Tibial nerve (tissue), 4 donors: ENCODE results near the gene YWHAQ. TPM values are rescaled to one million over a fixed set of nuclear protein-coding genes. Genes with fewer than 3 reads are reported as not detected.

Experiments
- DNase-seq, 2 donors: peaks; one replicate each; pipeline ENCODE4 v3.0.0-alpha.2; 2019; ENCODE audit warnings: low spot score in 2 of 2
- H3K27ac ChIP-seq, 4 donors: fragments of 200-600 bp; sonication (generic) in 3 of 4; one replicate each; pipeline ENCODE4 v1.5.1; 2017 to 2019; ENCODE audit warnings: mild to moderate bottlenecking in 1 of 4
- H3K27me3 ChIP-seq, 2 donors: fragments of 200-600 bp; sonication (generic) in 1 of 2; one replicate each; pipeline versions ENCODE4 v1.5.1 to v1.6.0; 2017 to 2019
- H3K36me3 ChIP-seq, 3 donors: fragments of 200-600 bp; sonication (generic); one replicate each; pipeline ENCODE4 v1.5.1; 2018 to 2019
- H3K4me1 ChIP-seq, 4 donors: fragments of 200-600 bp; sonication (generic) in 3 of 4; one replicate each; pipeline ENCODE4 v1.5.1; 2017 to 2019
- H3K4me3 ChIP-seq, 4 donors: fragments of 200-600 bp; sonication (generic) in 3 of 4; one replicate each; pipeline ENCODE4 v1.5.1; 2017 to 2019; ENCODE audit warnings: mild to moderate bottlenecking in 1 of 4, moderate library complexity in 1 of 4
- H3K9me3 ChIP-seq, 4 donors: fragments of 200-600 bp; sonication (generic) in 3 of 4; one replicate each; pipeline ENCODE4 v1.5.1; 2017 to 2019
- EP300 ChIP-seq, 2 donors: sonication (generic); formaldehyde crosslinking; IDR thresholded peaks; one replicate each; pipeline ENCODE4 v1.6.1; 2017; ENCODE audit warnings: antibody characterized with exemption in 2 of 2, mild to moderate bottlenecking in 1 of 2
- POLR2A ChIP-seq, 2 donors: fragments of 450-650 bp; IDR thresholded peaks; one replicate each; pipeline ENCODE4 v1.6.1; 2017; ENCODE audit warnings: antibody characterized with exemption in 2 of 2, mild to moderate bottlenecking in 2 of 2, moderate library complexity in 2 of 2
- WGBS, 2 donors: methylation state at CpG; one replicate each; pipeline ENCODE4 v1.1.5; 2018; 5-methylcytosine and 5-hydroxymethylcytosine counted together
- total RNA-seq, 4 donors: library from RNA; depleted of rRNA; stranded (reverse); fragments of >200 nt; gene quantifications; one replicate each; pipeline ENCODE4 v1.1.0, GENCODE V29; 2016
- TF ChIP-seq, protein P1 (sequence below), 5 experiments: fragments of 200-600 bp in 3 of 5; fragments of 450-650 bp in 2 of 5; sonication (generic) in 3 of 5; IDR thresholded peaks; one replicate each; pipeline ENCODE4 v1.5.1; 2016 to 2019; ENCODE audit warnings: antibody characterized with exemption in 5 of 5, mild to moderate bottlenecking in 3 of 5, moderate library complexity in 2 of 5

Gene YWHAQ
- total RNA-seq, 4 donors from 2014 or later, result 166 to 213 (median 185) TPM

DNA sequence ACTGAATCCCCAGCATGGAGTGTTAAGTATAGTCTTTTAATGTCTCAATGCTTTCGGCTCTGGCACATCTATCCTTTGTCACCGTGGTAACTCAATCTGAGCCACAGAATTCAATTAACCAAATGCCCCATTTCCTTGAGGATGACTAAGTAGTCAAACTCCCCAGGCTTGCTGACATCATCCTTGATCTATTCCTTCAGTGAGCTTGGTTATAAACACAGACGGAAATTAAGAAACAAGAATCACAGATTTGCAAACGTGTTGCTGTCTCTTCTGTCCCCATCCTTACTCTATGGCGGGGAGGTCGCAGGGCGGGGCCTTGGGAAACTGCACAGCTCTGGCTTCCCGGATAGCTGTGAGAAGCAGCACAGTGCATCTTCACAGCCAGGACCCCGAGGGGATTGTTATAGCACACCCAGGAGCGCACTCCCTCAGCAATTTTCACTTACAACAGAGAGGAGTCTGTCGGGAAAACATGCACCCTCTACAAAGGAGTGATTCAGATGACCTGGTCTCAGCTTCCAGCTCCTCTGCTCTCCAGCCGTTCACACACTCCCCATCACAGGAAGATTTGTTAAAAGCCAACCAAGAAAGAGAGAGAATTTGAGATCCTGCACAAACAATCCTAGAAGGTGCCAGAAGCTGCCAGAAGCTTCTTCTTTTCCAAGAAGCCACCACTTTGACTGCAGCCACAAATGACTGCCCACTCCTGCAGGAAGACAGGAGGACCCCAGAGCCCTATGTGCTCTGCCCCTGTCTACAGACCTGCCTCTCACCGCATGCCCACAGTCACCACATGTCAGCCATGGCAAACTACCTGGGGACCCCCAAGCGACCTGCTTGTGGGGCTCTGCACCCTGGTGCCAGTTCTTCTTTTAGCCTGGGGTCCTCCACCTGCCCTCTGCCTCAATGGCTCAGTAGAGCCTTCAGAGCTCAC is 44.9 kb upstream of the YWHAQ start:
- H3K27me3 ChIP-seq, result no peaks in the 10 kb centered on the region
- DNase-seq, result no peak
- H3K9me3 ChIP-seq, result no peaks in the 10 kb centered on the region
- no peak for TF ChIP-seq EP300 (IDR thresholded peaks at IDR 0.05)
- TF ChIP-seq POLR2A (IDR thresholded peaks at IDR 0.05), result no peak
- TF ChIP-seq, protein P1, sequence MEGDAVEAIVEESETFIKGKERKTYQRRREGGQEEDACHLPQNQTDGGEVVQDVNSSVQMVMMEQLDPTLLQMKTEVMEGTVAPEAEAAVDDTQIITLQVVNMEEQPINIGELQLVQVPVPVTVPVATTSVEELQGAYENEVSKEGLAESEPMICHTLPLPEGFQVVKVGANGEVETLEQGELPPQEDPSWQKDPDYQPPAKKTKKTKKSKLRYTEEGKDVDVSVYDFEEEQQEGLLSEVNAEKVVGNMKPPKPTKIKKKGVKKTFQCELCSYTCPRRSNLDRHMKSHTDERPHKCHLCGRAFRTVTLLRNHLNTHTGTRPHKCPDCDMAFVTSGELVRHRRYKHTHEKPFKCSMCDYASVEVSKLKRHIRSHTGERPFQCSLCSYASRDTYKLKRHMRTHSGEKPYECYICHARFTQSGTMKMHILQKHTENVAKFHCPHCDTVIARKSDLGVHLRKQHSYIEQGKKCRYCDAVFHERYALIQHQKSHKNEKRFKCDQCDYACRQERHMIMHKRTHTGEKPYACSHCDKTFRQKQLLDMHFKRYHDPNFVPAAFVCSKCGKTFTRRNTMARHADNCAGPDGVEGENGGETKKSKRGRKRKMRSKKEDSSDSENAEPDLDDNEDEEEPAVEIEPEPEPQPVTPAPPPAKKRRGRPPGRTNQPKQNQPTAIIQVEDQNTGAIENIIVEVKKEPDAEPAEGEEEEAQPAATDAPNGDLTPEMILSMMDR (IDR thresholded peaks at IDR 0.05), result no peak
- peaks cover 0 to 11% (median 3%) of the 10 kb centered on the region in 4 donors for H3K4me1 ChIP-seq
- 20 to 31% methylated on average over 14 of the region's 14 CpGs for WGBS, 2 donors
- no peaks in the 10 kb centered on the region for H3K36me3 ChIP-seq
- H3K4me3 ChIP-seq, result no peak overlapping the region
- peak overlapping the region in 2 of 4 donors; percentile 14 to 29 for H3K27ac ChIP-seq

DNA sequence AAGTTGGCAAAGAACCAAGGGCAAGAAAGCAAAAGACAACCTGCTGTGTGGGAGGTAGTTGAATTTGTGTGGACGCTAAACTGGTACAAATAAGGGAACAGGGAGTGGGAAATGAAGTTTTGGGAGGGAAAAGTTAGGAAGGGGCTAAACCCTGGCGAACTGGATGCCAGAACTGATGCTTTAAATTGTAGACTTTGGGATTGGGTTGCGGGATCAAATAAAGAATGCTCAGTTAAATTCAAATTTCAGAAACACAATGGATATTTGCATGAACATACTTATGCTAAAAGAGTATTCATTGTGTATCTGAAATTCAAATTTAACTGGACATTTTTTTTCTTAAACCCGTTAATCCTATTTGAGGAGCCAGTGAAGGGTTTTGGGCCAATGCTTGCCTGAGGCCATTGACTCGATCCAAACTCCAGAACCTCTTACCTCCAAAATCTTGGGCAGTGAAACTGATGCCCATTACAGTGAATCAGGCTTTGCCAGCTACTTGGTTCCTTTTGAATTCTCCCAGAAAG is 44.2 kb upstream of the YWHAQ start:
- H3K27me3 ChIP-seq, result no peaks in the 10 kb centered on the region
- no peak for DNase-seq
- no peaks in the 10 kb centered on the region for H3K9me3 ChIP-seq
- 80 to 85% methylated on average over 5 of the region's 5 CpGs for WGBS, 2 donors
- no peak overlapping the region for H3K4me3 ChIP-seq
- no peak overlapping the region for H3K27ac ChIP-seq
- no peaks in the 10 kb centered on the region for H3K36me3 ChIP-seq
- peaks cover 0 to 11% (median 3%) of the 10 kb centered on the region in 4 donors for H3K4me1 ChIP-seq
- TF ChIP-seq, protein P1 (IDR thresholded peaks at IDR 0.05), result no peak
- TF ChIP-seq POLR2A (IDR thresholded peaks at IDR 0.05) (no peak), EP300 (IDR thresholded peaks at IDR 0.05) (no peak)

DNA sequence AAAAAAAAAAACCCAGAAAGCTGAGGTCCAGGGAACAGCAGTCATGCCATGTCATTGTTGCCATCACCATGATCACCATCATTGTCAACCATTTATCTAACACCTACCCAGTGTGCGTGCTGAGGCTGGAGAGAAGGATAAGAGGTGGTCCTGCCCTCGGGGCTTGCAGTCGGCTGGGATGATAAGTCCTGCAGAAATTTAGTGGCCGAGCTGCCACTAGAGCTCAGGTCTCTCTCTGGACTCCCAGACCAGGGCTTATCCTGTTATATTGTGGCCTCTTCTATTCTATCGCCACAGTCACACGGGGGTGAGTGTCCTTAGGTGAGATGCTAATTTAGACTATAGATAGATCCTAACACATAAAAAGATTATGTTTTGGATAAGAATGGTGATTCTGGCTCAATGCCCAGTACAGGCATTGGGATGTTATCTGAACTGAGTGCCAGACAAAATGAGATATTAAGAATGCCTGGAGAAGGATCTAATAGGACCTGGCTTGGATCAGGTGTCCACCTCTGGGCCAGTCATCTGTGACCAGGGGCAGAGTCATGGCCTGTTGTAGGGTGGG is 43.2 kb upstream of the YWHAQ start:
- Histone ChIP-seq H3K27me3 (no peaks in the 10 kb centered on the region), H3K36me3 (no peaks in the 10 kb centered on the region), H3K9me3 (no peaks in the 10 kb centered on the region), H3K4me3 (no peak overlapping the region), H3K4me1 (peaks cover 0 to 15% (median 3%) of the 10 kb centered on the region in 4 donors), H3K27ac (no peak overlapping the region)
- DNase-seq, result no peak
- TF ChIP-seq POLR2A (IDR thresholded peaks at IDR 0.05) (no peak), EP300 (IDR thresholded peaks at IDR 0.05) (no peak)
- TF ChIP-seq, protein P1 (IDR thresholded peaks at IDR 0.05), result no peak
- 92 to 95% methylated on average over 6 of the region's 6 CpGs for WGBS, 2 donors

DNA sequence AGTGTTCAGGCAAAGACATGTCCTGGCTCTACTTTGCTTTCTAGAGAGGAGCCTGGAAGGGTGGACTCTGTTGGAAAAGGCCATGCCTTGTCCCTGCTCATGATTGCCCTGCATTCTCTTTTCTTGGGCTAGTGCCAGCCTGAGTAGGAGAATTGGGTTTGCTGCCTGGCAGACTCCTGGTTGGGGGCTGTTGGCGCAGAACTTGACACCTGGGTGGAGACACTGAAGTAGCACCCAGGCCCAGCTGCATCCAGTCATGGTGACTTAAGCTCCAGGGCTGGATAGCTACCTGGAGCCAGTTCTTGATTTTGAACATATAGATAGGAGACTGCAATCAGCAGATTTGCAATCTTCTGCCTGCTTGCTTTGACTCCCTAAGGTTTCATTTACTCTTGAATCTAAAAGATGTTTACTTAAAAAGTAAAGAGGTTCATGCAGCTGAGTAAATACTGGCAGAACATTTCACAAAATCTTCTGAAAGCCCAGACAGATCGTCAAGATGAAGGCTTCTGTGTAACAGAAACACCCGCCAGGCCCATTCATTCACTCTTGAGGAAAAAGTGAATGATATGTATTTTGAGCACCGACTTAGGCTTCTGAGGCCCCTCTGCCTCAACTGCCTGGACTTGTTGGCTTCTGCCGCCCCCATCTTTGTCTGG is 38.0 kb upstream of the YWHAQ start:
- 47 to 52% methylated on average over 4 to 5 of the region's 5 CpGs for WGBS, 2 donors
- H3K4me3 ChIP-seq, result no peak overlapping the region
- no peak for DNase-seq
- no peaks in the 10 kb centered on the region for H3K36me3 ChIP-seq
- TF ChIP-seq, protein P1 (IDR thresholded peaks at IDR 0.05), result no peak
- TF ChIP-seq EP300 (IDR thresholded peaks at IDR 0.05) (no peak), POLR2A (IDR thresholded peaks at IDR 0.05) (no peak)
- H3K9me3 ChIP-seq, result no peaks in the 10 kb centered on the region
- no peak overlapping the region for H3K27ac ChIP-seq
- H3K27me3 ChIP-seq, result no peaks in the 10 kb centered on the region
- H3K4me1 ChIP-seq, result peaks cover 0 to 10% (median 0%) of the 10 kb centered on the region in 4 donors
